MM.1S (cell line): ENCODE measurements around the gene C12orf42.

Experiments used
- DNase-seq: peaks from one replicate; pipeline ENCODE4 v3.0.0-alpha.2; 2015
- H2AFZ ChIP-seq: fragments of 300-600 bp; sonication (generic); 2 replicates; pipeline ENCODE4 v1.6.0; 2016; ENCODE audit warnings: antibody characterized with exemption, low read length
- H3F3A ChIP-seq: fragments of 300-600 bp; sonication (generic); 2 replicates; pipeline ENCODE4 v1.6.1; 2016; ENCODE audit warnings: mild to moderate bottlenecking, antibody characterized with exemption, low read length, moderate library complexity, mixed read lengths; ENCODE audit not compliant: insufficient read depth
- H3K27ac ChIP-seq: fragments of 300-600 bp; sonication (generic); 2 replicates; pipeline ENCODE4 v1.5.1; 2016; ENCODE audit warnings: mild to moderate bottlenecking, low read length
- H3K27me3 ChIP-seq: fragments of 300-600 bp; sonication (generic); replicated peaks from 2 replicates; pipeline ENCODE4 v1.6.0; 2016; ENCODE audit warnings: low read length; ENCODE audit not compliant: insufficient read depth
- H3K36me3 ChIP-seq: fragments of 300-600 bp; sonication (generic); replicated peaks from 2 replicates; pipeline ENCODE4 v1.6.1; 2016; ENCODE audit warnings: mild to moderate bottlenecking, low read length, mixed read lengths; ENCODE audit not compliant: insufficient read depth
- H3K4me1 ChIP-seq: fragments of 300-600 bp; sonication (generic); 2 replicates; pipeline ENCODE4 v1.6.1; 2016; ENCODE audit warnings: low read length, mixed read lengths
- H3K4me2 ChIP-seq: fragments of 300-600 bp; sonication (generic); 2 replicates; pipeline ENCODE4 v1.6.0; 2016; ENCODE audit warnings: low read depth, low read length
- H3K4me3 ChIP-seq: fragments of 300-600 bp; sonication (generic); 2 replicates; pipeline ENCODE4 v1.5.1; 2016; ENCODE audit warnings: low read length, mixed read lengths
- H3K79me2 ChIP-seq: fragments of 300-600 bp; sonication (generic); 2 replicates; pipeline ENCODE4 v1.6.1; 2016; ENCODE audit warnings: mixed run types, low read length, mixed read lengths
- H3K9ac ChIP-seq: fragments of 300-600 bp; sonication (generic); 2 replicates; pipeline ENCODE4 v1.6.1; 2016; ENCODE audit warnings: low read length, mixed read lengths
- H3K9me2 ChIP-seq: fragments of 300-600 bp; sonication (generic); replicated peaks from 2 replicates; pipeline ENCODE4 v1.6.1; 2016; ENCODE audit warnings: mild to moderate bottlenecking, low read length, mixed read lengths; ENCODE audit not compliant: insufficient read depth
- H3K9me3 ChIP-seq: fragments of 300-600 bp; sonication (generic); replicated peaks from 2 replicates; pipeline ENCODE4 v1.6.1; 2016; ENCODE audit warnings: mild to moderate bottlenecking, low read length, mixed read lengths; ENCODE audit not compliant: insufficient read depth
- H4K20me1 ChIP-seq: fragments of 300-600 bp; sonication (generic); 2 replicates; pipeline ENCODE4 v1.6.1; 2016; ENCODE audit warnings: mild to moderate bottlenecking, low read length, moderate library complexity, mixed read lengths; ENCODE audit not compliant: insufficient read depth
- EZH2 ChIP-seq: fragments of 300-600 bp; sonication (generic); optimal IDR thresholded peaks from 2 replicates; pipeline ENCODE3; 2017; ENCODE audit warnings: low read depth, mild to moderate bottlenecking, antibody characterized with exemption, low read length, mixed read lengths
- EZH2phosphoT487 ChIP-seq: fragments of 300-600 bp; sonication (generic); IDR thresholded peaks from 2 replicates; pipeline ENCODE4 v1.6.1; 2018; ENCODE audit warnings: antibody characterized with exemption, low read length
- TF ChIP-seq, protein P1 (sequence below): fragments of 300-600 bp; sonication (generic); IDR thresholded peaks from 2 replicates; pipeline ENCODE4 v1.5.1; 2016; ENCODE audit warnings: antibody characterized with exemption, low read length, mixed read lengths

The C12orf42 gene

DNA sequence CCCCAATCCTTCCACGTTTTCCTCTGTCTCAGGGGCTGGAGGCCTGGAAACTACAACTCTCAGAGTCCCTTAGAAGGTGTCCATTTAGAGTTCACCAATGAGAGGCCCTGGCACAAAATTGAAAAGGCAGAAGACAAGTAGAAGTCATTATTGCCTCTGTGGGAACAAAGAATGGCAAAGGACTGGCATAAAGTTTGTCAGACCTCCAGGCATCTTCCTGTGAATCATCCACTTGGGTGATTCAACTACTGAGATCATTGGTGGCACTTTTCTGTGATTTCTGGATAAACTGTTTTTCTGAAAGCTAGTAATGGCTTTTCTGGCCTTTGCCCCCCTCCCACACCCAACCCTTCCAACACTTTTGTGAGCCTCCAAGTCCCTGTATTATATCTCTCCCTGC, 42.6 kb upstream of the C12orf42 start:
- H3K79me2 ChIP-seq = no peaks in the 10 kb centered on the region
- H3K9me3 ChIP-seq = no peaks in the 10 kb centered on the region
- no peaks in the 10 kb centered on the region for H3K36me3 ChIP-seq
- H3K9me2 ChIP-seq = no peaks in the 10 kb centered on the region
- no peak overlapping the region for H3K4me2 ChIP-seq
- H4K20me1 ChIP-seq = no peaks in the 10 kb centered on the region
- no peak overlapping the region for H3K4me3 ChIP-seq
- no peaks in the 10 kb centered on the region for H3K27me3 ChIP-seq
- H2AFZ ChIP-seq = no peak overlapping the region
- TF ChIP-seq EZH2 (no peak), EZH2phosphoT487 (no peak)
- TF ChIP-seq, protein P1, sequence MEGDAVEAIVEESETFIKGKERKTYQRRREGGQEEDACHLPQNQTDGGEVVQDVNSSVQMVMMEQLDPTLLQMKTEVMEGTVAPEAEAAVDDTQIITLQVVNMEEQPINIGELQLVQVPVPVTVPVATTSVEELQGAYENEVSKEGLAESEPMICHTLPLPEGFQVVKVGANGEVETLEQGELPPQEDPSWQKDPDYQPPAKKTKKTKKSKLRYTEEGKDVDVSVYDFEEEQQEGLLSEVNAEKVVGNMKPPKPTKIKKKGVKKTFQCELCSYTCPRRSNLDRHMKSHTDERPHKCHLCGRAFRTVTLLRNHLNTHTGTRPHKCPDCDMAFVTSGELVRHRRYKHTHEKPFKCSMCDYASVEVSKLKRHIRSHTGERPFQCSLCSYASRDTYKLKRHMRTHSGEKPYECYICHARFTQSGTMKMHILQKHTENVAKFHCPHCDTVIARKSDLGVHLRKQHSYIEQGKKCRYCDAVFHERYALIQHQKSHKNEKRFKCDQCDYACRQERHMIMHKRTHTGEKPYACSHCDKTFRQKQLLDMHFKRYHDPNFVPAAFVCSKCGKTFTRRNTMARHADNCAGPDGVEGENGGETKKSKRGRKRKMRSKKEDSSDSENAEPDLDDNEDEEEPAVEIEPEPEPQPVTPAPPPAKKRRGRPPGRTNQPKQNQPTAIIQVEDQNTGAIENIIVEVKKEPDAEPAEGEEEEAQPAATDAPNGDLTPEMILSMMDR = no peak
- no peak overlapping the region for H3K9ac ChIP-seq
- no peak for DNase-seq
- no peaks in the 10 kb centered on the region for H3F3A ChIP-seq
- no peaks in the 10 kb centered on the region for H3K4me1 ChIP-seq
- no peak overlapping the region for H3K27ac ChIP-seq

DNA sequence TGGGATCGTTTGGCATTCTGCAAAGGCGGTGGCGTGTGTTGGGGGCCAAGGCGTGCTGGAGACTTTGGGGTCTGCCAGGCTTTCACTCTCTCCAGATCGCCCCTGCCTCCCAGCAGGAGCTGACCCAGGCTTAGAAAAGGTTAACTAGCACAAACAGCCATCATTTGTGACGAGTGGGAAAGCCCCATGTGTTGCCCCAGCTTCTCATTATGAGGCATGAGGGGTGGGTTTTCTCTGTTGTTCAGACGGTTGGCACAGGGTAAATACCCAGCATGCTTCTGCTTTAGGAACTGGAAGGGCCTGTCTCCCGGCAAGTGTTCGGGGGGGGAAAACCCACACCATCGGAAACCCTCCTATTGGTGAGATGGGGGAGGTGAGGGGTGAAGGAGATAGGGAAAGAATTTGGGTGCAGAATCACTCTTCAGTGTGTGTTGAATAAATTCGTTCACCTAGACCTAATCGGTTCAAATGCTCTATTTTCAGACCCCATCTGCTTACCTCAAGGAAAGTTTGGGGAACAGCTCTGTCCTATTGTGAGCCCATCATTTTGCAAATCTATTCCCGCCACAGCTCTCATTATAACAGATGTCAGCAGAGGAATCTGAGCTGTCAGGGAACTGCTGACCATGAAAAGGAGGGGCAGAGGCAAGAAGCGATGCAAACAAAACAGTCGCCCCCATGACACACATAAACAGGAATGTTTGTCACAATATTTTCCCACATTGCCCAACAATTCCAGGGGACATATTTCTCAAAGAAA, 34.7 kb upstream of the C12orf42 start:
- H2AFZ ChIP-seq = no peak overlapping the region
- H3K9me2 ChIP-seq = no peaks in the 10 kb centered on the region
- no peaks in the 10 kb centered on the region for H3K4me1 ChIP-seq
- TF ChIP-seq, protein P1 = no peak
- TF ChIP-seq EZH2phosphoT487 (no peak), EZH2 (no peak)
- no peak for DNase-seq
- no peaks in the 10 kb centered on the region for H3K79me2 ChIP-seq
- H3K9ac ChIP-seq = no peak overlapping the region
- H4K20me1 ChIP-seq = no peaks in the 10 kb centered on the region
- no peaks in the 10 kb centered on the region for H3K27me3 ChIP-seq
- H3K4me3 ChIP-seq = no peak overlapping the region
- no peak overlapping the region for H3K4me2 ChIP-seq
- no peaks in the 10 kb centered on the region for H3K36me3 ChIP-seq
- no peak overlapping the region for H3K27ac ChIP-seq
- no peaks in the 10 kb centered on the region for H3K9me3 ChIP-seq
- H3F3A ChIP-seq = no peaks in the 10 kb centered on the region

DNA sequence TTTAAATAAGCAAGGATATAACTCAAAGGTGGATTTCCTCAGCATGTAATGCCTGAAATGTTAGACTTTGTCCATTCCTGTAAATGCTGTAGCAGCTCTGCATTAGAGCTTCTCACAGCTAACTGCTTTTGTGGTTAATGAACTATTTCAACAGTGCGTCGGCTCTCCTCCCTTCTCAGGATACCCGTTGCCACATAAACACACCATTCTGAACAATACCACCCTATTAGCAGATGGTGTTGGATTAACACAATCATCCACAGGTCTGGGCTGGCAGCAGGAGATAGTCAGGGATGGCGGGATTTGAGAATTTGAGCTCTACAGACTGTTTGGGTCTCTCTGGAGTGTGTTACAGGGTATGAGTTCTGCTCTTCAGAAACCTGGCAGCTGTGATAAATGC, 33.5 kb upstream of the C12orf42 start:
- no peak overlapping the region for H3K4me2 ChIP-seq
- H3K9me2 ChIP-seq = no peaks in the 10 kb centered on the region
- DNase-seq = no peak
- no peak overlapping the region for H3K27ac ChIP-seq
- no peaks in the 10 kb centered on the region for H3K79me2 ChIP-seq
- no peak overlapping the region for H2AFZ ChIP-seq
- no peaks in the 10 kb centered on the region for H3K36me3 ChIP-seq
- no peak overlapping the region for H3K9ac ChIP-seq
- H3K4me3 ChIP-seq = no peak overlapping the region
- H3K27me3 ChIP-seq = no peaks in the 10 kb centered on the region
- TF ChIP-seq EZH2phosphoT487 (no peak), EZH2 (no peak)
- TF ChIP-seq, protein P1 = no peak
- H3K9me3 ChIP-seq = no peaks in the 10 kb centered on the region
- H3F3A ChIP-seq = no peaks in the 10 kb centered on the region
- no peaks in the 10 kb centered on the region for H3K4me1 ChIP-seq
- no peaks in the 10 kb centered on the region for H4K20me1 ChIP-seq
